Measurements from ENCODE around the gene PGAP2.

The PGAP2 gene

DNA sequence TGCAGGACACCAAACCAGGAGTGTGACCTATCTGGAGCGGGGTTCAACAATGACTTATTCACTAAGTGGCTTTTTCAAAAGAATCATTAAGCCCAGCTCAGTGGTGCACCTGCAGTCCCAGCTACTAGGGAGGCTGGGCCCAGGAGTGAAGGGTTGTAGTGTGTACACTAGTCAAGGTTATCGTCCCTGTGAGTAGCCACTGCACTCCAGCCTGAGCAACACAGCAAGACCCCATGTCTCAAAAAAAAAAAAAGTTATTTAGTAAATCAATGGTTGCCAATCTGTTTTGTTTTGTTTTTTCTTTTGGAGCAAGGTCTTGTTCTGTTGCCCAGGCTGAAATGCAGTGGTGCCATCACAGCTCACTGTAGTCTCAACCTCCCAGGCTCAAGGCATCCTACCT lies 24.5 kb downstream of the PGAP2 start (continued):
- TF ChIP-seq, protein P1, sequence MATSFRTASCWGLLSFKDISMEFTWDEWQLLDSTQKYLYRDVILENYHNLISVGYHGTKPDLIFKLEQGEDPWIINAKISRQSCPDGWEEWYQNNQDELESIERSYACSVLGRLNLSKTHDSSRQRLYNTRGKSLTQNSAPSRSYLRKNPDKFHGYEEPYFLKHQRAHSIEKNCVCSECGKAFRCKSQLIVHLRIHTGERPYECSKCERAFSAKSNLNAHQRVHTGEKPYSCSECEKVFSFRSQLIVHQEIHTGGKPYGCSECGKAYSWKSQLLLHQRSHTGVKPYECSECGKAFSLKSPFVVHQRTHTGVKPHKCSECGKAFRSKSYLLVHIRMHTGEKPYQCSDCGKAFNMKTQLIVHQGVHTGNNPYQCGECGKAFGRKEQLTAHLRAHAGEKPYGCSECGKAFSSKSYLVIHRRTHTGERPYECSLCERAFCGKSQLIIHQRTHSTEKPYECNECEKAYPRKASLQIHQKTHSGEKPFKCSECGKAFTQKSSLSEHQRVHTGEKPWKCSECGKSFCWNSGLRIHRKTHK (tag by site-specific recombination; IDR thresholded peaks at IDR 0.05) = no peak
- no peak for TF ChIP-seq ZNF350 (tag by site-specific recombination; IDR thresholded peaks at IDR 0.05)
- TF ChIP-seq, protein P2, sequence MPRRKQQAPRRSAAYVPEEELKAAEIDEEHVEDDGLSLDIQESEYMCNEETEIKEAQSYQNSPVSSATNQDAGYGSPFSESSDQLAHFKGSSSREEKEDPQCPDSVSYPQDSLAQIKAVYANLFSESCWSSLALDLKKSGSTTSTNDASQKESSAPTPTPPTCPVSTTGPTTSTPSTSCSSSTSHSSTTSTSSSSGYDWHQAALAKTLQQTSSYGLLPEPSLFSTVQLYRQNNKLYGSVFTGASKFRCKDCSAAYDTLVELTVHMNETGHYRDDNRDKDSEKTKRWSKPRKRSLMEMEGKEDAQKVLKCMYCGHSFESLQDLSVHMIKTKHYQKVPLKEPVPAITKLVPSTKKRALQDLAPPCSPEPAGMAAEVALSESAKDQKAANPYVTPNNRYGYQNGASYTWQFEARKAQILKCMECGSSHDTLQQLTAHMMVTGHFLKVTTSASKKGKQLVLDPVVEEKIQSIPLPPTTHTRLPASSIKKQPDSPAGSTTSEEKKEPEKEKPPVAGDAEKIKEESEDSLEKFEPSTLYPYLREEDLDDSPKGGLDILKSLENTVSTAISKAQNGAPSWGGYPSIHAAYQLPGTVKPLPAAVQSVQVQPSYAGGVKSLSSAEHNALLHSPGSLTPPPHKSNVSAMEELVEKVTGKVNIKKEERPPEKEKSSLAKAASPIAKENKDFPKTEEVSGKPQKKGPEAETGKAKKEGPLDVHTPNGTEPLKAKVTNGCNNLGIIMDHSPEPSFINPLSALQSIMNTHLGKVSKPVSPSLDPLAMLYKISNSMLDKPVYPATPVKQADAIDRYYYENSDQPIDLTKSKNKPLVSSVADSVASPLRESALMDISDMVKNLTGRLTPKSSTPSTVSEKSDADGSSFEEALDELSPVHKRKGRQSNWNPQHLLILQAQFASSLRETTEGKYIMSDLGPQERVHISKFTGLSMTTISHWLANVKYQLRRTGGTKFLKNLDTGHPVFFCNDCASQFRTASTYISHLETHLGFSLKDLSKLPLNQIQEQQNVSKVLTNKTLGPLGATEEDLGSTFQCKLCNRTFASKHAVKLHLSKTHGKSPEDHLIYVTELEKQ (tag by site-specific recombination; IDR thresholded peaks at IDR 0.05; ENCODE audit: borderline replicate concordance) = no peak

DNA sequence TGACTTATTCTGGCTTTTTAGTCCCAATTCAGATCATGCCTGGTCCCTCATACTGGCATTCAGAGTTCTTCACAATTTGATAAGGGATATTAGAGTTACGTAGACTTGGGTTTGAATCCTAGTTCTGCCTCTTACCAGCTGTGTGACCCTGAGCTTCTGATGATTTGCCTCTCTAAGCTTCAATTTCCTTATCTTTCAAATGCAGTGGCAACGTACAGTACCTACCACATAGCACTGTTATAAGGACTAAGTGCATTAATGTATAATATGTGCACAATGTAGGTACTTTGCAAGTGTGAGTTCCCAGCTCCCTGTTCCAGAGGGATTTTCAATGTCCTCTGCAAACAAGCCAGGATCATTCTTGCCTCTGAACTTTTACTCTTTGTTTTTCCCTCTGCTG lies 25.1 kb downstream of the PGAP2 start:
- no peaks in the 10 kb centered on the region for H3K9me3 ChIP-seq (ENCODE audit: control insufficient read depth, insufficient read depth, low read depth, low read length)
- POLR2A ChIA-PET = interaction anchor here (0.6 kb wide), 1 partner anchor 22 kb away, joined by 3 read pairs; the partner anchor contains the start of gene STIM1
- CTCF ChIA-PET = interaction anchor here (0.6 to 1.7 kb wide), 7 partner anchors 8 to 239 kb away, joined by 3 to 8 read pairs (median 5); partner anchors contain the start of genes PGAP2 and STIM1
- TF ChIP-seq, protein P3, sequence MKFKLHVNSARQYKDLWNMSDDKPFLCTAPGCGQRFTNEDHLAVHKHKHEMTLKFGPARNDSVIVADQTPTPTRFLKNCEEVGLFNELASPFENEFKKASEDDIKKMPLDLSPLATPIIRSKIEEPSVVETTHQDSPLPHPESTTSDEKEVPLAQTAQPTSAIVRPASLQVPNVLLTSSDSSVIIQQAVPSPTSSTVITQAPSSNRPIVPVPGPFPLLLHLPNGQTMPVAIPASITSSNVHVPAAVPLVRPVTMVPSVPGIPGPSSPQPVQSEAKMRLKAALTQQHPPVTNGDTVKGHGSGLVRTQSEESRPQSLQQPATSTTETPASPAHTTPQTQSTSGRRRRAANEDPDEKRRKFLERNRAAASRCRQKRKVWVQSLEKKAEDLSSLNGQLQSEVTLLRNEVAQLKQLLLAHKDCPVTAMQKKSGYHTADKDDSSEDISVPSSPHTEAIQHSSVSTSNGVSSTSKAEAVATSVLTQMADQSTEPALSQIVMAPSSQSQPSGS (tag by site-specific recombination; IDR thresholded peaks at IDR 0.05; ENCODE audit: low read depth) = no peak
- TF ChIP-seq ZNF510 (tag by site-specific recombination; IDR thresholded peaks at IDR 0.05; ENCODE audit: insufficient replicate concordance) (no peak), FEZF1 (tag by site-specific recombination; IDR thresholded peaks at IDR 0.05) (no peak), ZIC2 (tag by site-specific recombination; IDR thresholded peaks at IDR 0.05) (no peak), ZFHX2 (tag by site-specific recombination; conservative IDR thresholded peaks at IDR 0.05) (no peak), SP7 (tag by site-specific recombination; IDR thresholded peaks at IDR 0.05) (no peak)
- no peaks in the 10 kb centered on the region for H3K4me1 ChIP-seq (ENCODE audit: control insufficient read depth, insufficient read depth, low read length)
- no peak overlapping the region for H3K4me3 ChIP-seq (ENCODE audit: low read depth, low read length)
- no peak overlapping the region for H3K27ac ChIP-seq (ENCODE audit: extremely low read depth, low read depth, low read length)
- H3K36me3 ChIP-seq (ENCODE audit: control insufficient read depth in 2 of 2, insufficient read depth in 1 of 2, low read length in 2 of 2) = peaks cover 0 to 58% of the 10 kb centered on the region in 2 experiments; a peak in 2 of 3 replicates

DNA sequence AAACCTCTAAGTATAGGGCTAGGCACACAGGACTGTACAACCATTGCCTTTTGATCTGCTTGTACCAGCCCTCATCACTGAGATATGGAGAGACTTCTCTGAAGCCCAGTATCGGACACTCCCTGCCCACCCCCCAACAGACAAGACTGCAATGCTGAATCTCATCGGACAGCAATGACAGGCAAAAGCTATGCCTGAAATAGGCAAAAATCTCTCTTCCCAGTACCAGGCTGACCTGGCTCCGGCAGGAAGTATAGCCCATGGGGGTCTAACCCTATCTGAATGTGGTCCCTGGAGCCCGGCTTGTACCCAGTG lies 25.9 kb downstream of the PGAP2 start:
- ChIA-PET CTCF (interaction anchor here (0.6 to 1.7 kb wide), 2 partner anchors 9 to 241 kb away, joined by 3 to 8 read pairs; no protein-coding TSS in a partner anchor), POLR2A (no interaction called here)
- Histone ChIP-seq H3K4me1 (ENCODE audit: control insufficient read depth, insufficient read depth, low read length) (no peaks in the 10 kb centered on the region), H3K9me3 (ENCODE audit: control insufficient read depth, insufficient read depth, low read depth, low read length) (no peaks in the 10 kb centered on the region), H3K4me3 (ENCODE audit: low read depth, low read length) (no peak overlapping the region), H3K36me3 (ENCODE audit: control insufficient read depth in 2 of 2, insufficient read depth in 1 of 2, low read length in 2 of 2) (peaks cover 0 to 62% of the 10 kb centered on the region in 2 experiments; a peak in 2 of 3 replicates), H3K27ac (ENCODE audit: extremely low read depth, low read depth, low read length) (no peak overlapping the region)
- TF ChIP-seq SP3 (tag by site-specific recombination; IDR thresholded peaks at IDR 0.05) = no peak
- no peak for TF ChIP-seq ZNF510 (tag by site-specific recombination; IDR thresholded peaks at IDR 0.05; ENCODE audit: insufficient replicate concordance)
- TF ChIP-seq, protein P4, sequence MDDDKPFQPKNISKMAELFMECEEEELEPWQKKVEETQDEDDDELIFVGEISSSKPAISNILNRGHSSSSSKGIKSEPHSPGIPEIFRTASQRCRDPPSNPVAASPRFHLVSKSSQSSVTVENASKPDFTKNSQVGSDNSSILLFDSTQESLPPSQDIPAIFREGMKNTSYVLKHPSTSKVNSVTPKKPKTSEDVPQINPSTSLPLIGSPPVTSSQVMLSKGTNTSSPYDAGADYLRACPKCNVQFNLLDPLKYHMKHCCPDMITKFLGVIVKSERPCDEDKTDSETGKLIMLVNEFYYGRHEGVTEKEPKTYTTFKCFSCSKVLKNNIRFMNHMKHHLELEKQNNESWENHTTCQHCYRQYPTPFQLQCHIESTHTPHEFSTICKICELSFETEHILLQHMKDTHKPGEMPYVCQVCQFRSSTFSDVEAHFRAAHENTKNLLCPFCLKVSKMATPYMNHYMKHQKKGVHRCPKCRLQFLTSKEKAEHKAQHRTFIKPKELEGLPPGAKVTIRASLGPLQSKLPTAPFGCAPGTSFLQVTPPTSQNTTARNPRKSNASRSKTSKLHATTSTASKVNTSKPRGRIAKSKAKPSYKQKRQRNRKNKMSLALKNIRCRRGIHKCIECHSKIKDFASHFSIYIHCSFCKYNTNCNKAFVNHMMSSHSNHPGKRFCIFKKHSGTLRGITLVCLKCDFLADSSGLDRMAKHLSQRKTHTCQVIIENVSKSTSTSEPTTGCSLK (tag by site-specific recombination; IDR thresholded peaks at IDR 0.05) = no peak
- TF ChIP-seq ZNF302 (tag by site-specific recombination; IDR thresholded peaks at IDR 0.05; ENCODE audit: low read depth) = no peak
- no peak for TF ChIP-seq ZNF670 (tag by site-specific recombination; IDR thresholded peaks at IDR 0.05; ENCODE audit: low read depth)
- no peak for TF ChIP-seq ZNF112 (tag by site-specific recombination; IDR thresholded peaks at IDR 0.05)
- TF ChIP-seq SCRT1 (tag by site-specific recombination; IDR thresholded peaks at IDR 0.05; ENCODE audit: borderline replicate concordance) = no peak
